Measurements from ENCODE around the gene SMYD3.

Gene SMYD3

GRCh38 chr1:245859493-245860114 lies 647.5 kb downstream of the SMYD3 start:
- DNase-seq = peak in 1 of 5 experiments; percentile 21

- DNase-seq = no peak
Measured at GRCh38 chr1:245858722-245859492, 648.2 kb downstream of the SMYD3 start.

GRCh38 chr1:245858022-245858721 lies 648.9 kb downstream of the SMYD3 start:
- no peak for DNase-seq

- DNase-seq = no peak
Measured at GRCh38 chr1:245856944-245857531, 650.0 kb downstream of the SMYD3 start.

- no peak for DNase-seq
Measured at GRCh38 chr1:245855846-245856730, 651.0 kb downstream of the SMYD3 start.

GRCh38 chr1:245853291-245853690 lies 653.8 kb downstream of the SMYD3 start:
- no peak for DNase-seq

- DNase-seq = no peak
Measured at GRCh38 chr1:245843101-245843500, 664.0 kb downstream of the SMYD3 start.

- no peak for DNase-seq
Measured at GRCh38 chr1:245842106-245842505, 665.0 kb downstream of the SMYD3 start.

GRCh38 chr1:245840971-245841370 lies 666.1 kb downstream of the SMYD3 start:
- DNase-seq = no peak

- DNase-seq = no peak
Measured at GRCh38 chr1:245837718-245838117, 669.4 kb downstream of the SMYD3 start.

GRCh38 chr1:245835386-245835785 lies 671.7 kb downstream of the SMYD3 start:
- DNase-seq = no peak

- DNase-seq = no peak
Measured at GRCh38 chr1:245834002-245834401, 673.1 kb downstream of the SMYD3 start.

- DNase-seq = no peak
Measured at GRCh38 chr1:245832771-245833527, 674.1 kb downstream of the SMYD3 start.

GRCh38 chr1:245831518-245831917 lies 675.6 kb downstream of the SMYD3 start:
- DNase-seq = no peak

GRCh38 chr1:245829826-245830225 lies 677.3 kb downstream of the SMYD3 start:
- no peak for DNase-seq

- DNase-seq = no peak
Measured at GRCh38 chr1:245829194-245829593, 677.9 kb downstream of the SMYD3 start.

GRCh38 chr1:245827301-245827700 lies 679.8 kb downstream of the SMYD3 start:
- no peak for DNase-seq

- DNase-seq = no peak
Measured at GRCh38 chr1:245825128-245825901, 681.8 kb downstream of the SMYD3 start.

GRCh38 chr1:245823408-245824147 lies 683.5 kb downstream of the SMYD3 start:
- no peak for DNase-seq

GRCh38 chr1:245822996-245823395 lies 684.1 kb downstream of the SMYD3 start:
- DNase-seq = no peak
